Stimulated activated CD8-positive, alpha-beta memory T cell treated with anti-CD3 and anti-CD28 coated beads, Interleukin-4, amount 100 ng/mL, for 4 hours (primary cell): ENCODE results near the gene ENC1.

Source experiments
- DNase-seq, 2 donors: peaks; one replicate each; pipeline ENCODE4 v3.0.0-alpha.2; 2020; ENCODE audit warnings: low read depth in 2 of 2, low spot score in 1 of 2

Gene ENC1

DNA sequence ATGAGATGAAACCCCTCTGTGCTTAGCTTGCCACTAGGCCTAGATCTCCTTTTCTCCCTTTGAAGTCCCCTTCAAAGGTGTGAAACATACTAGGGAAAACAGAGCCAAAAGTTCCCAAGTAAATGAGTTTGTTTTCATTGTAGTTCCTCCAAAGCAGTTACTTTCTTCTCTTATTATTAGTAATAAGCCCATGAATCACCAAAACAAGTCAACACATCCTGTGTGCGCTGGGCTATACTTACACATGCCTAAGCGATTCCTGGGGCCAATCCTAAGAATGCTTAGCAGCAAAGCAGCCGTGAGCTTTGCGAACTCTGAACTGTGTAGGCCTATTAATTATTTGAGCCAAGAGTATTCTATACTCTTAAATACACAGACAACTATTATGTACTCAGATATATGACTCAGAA, 7.6 kb downstream of the ENC1 start:
- no peak for DNase-seq

DNA sequence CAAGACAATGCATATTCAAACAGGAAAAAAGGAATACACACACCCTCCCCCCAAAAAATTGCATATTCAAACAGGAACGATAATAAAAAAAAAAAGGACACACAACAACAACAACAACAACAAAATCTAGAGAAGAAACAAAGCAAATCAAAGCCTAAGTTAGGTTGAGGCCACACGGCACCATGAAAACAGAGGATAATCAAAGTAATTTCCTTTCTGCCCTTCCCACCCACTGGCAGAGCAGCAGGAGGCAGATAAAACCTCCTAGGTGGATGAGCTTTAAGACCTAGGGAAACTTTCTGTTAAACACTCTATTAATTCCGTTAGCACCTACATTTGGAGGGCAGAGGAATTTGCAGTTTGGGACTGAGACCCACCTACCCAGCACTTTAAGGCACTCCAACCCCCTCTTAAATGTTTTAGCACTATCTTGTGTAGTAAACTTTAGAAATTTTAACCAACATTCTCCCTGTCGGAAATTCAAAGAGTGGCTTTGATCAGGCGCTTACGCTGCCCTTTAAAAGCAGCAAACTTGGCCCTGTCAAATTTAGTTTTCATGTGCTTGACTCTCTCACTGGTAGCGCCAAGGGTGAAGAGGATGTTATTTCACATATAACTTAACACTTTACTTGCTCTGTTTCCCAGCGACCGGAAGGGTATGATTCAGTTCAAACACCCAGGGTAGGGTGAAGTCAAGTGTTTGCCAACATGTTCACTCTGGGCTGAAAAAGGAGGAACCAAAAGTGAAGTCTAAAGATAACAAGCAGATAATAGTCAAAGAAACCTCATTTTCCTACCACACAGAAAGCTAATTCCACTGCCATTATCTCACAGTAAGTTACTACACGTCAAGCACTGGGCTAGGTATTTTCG, 9.2 kb downstream of the ENC1 start:
- DNase-seq, result no peak

DNA sequence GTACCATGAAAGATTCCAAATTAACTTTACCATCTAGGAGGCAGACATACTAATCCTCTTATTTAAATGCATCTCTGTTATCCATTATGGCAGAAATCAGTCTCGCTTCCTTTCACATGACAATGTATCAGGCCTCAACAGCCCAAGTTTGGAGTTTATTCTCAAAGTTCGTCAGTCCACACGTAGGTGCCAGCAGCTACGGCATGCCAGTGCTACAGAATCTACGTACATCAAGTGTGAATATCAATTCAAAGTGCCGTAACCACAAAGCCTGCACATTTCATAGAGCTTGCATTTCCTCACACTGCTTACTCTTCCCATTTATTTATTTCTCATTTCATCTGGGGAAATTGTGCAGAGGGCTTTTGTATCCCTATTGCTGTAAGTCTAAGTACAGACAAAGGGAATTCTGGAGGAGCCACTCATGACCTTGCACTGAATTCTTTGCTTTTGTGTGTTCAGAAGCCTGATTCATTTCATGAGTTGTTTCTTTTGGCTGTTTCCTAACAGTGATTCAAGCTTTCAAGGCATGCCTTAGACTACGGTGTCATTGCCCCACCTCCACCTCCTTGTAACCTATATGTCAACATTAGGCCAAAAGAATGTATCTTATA, 10.0 kb downstream of the ENC1 start:
- no peak for DNase-seq

DNA sequence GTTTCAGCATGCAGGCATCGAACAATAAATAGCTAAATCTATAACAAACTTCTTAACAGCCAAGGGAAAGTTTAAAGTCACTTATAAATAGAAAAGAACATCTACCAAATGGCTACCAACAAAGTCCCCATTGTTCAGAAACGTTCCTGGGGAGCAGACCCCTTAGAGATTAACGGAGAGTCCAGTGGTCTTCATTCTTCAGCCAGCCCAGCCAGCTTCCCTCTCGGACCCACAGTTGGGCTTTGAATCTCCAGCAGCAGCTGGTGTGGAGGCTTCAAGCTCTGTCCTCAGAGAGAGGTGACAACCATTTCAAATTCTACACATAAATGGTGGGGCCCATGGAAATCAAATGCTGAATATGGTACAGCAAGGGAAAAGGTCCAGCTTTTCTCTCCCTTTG, 11.2 kb downstream of the ENC1 start:
- DNase-seq, result no peak

DNA sequence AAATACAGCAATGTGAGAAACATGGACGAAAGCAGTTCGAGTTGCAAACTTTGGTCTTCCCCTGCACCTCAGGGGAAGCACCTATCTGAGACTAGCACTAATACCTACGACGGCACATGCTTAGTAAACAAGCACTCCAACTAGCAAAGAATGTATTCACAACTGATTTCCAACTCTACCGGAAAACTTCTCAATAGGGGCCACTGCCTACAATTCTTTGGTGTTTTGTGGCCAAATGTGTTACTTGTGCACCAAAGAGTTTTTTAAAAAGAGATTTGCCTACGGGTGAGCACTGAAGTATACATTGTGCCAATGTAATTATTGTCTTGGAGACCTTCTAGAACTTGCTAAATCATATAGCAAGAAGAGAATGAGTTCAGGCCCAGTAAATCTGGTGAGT, 12.2 kb downstream of the ENC1 start:
- DNase-seq, result no peak

DNA sequence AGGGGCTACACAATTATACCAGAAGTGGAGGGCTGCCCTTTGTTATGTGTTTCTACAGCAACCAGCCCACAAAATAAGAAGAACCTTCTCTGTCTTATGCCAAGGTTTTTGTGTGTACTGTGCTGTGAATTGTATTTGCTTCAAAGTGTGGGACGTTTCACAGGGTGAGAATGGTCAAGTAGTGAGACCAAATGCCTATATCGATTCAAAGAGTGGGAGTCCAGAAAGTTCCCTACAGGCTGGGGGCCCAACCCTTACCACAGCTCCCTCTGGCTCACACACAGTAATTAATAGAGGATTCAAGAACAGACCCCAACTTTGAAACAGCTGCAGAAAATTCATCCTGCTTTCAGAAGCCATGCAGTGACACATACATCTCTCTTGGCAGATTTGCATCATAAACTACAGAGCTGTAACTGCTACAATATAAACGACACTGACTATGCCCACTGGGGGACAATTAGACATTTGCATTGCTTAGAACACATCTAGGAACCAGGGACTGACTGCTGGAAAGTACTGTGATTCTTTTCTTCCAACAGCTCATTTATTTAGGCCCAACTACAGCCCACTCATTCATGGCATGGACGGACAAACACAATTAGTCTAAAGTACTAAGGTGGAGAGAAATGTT, 12.8 kb downstream of the ENC1 start:
- DNase-seq, result no peak

DNA sequence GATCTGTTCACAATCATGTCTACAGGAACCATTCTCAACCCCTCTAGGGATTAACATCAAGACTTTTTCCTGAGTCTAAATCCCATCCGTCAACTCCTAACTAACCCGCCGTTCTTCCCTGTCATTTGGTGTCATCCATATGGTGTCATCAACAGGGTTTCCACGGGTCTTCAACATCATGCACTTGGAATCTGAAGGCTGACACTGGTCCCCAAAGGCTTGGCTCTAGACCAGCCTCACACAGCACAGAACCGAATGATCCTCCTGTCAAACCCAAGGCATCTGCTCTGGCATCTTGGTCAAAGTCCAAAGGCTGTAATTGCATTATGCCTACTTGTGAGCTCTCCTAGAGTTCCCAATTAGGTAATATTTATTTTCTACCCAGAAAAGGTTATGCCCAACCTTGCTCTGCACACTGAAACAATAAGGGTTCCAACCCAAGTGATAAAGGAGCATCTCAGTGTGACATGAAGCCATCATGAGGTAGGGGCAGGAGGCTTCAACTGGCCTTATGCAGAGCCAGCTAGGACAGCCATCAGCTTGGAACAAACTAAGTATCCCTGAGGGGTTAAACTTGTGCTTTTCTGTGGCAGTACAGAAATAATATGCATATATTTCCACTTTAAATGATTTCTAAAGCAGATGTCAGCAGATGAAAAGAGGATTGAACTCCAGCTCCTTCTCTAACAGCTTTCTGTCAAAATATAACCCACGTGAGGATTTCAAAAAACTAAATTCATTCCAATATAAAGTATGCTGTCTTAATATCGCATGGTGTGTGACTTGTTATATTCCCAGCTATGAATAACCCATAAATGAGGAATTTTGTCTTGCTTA, 13.9 kb downstream of the ENC1 start:
- DNase-seq, result no peak

DNA sequence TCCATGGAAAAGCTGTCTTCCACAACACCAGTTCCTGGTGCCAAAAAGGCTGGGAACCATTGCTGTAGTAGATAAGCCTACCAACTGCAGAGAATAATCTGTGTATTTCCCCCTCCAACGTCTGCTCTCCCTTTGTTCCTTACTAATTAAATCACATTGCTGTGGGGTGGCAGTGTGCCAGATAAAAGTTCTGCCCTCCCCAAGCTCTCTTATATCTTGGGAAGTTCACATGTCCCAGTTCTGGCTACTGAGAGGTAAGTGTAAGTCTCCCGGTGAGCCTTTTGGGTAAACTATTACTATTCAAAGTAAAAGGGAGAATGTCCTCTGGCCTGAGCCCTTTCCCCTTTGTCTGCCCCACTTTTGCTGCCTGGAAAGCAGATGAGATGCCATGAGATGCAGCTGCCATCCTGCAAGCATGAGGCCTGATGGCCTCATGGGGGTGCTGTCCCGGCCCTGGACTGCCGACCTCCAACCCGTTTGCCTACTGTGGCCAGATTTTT, 14.7 kb downstream of the ENC1 start:
- no peak for DNase-seq

DNA sequence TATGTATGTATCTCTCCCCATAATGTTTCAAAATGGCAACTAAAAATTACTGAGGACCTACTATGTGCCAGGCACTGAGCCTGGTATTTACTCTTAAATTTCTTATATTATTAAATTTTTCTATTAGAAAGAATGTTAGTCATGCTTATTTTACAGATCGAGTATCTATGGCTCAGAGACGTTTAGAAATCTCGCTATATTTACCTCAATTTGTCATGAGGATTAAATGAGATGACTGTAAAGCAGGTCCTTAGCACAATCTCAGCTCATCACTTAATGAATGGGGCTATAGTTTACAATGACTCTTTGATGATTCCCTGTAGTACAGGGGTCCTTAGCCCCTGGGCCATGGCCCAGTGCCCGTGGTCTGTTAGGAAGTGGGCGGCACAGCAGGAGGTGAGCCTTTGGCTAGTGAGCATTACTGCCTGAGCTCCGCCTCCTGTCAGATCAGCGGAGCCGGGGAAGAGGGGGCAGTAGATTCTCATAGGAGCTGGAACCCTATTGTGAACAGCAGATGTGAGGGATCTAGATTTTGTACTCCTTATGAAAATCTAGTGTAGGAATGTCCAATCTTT, 15.5 kb downstream of the ENC1 start:
- no peak for DNase-seq

DNA sequence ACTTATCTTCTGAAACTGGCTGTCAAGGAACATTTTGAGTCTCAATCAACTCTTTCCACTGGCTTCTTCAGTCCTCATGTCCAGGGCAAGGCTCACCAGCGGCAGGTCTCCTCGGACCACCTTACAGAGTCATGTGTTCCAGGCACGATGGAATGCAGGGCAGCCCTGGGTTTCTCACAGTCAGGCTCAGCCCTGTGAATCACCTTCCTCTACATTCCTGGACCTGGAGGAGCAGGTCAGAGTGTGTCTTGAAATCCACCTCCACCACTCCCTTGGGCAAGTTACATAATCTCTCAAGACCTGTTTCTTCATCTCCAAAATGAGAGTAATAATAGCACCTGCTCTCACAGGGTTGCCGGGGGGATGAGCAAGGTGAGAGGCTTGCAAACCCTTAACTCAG, 16.0 kb downstream of the ENC1 start:
- DNase-seq, result no peak

DNA sequence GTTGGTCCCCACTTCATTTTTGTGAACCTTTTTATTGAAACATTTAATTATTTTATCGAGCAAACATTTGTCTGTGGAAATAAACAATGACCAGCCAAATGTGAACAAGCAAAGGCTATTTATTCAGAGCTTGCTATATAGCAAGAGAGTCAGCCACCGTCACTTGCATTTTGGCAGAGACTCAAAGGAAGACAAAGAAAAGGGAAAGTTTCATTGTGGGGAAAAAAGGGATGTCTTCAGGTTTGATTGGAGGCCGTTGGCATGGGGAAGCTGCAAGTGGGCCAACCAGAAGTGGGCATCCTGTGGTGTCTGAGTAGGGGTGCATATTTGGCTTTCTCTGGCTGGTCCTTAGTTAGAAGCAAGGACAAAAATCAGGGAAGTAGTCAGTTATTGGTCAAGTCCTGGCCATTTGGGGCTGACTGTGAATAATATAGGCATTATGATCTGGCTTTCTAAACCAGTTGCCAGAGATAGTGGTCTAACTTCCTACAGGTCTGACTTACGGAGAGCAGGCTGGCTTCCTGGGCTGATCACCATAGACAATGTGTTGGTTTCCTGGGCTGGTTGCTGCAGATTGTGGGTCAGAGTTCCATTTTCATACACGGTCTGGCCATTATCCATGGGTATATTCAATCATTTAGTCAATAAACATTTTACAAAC, 16.6 kb downstream of the ENC1 start:
- DNase-seq, result no peak

DNA sequence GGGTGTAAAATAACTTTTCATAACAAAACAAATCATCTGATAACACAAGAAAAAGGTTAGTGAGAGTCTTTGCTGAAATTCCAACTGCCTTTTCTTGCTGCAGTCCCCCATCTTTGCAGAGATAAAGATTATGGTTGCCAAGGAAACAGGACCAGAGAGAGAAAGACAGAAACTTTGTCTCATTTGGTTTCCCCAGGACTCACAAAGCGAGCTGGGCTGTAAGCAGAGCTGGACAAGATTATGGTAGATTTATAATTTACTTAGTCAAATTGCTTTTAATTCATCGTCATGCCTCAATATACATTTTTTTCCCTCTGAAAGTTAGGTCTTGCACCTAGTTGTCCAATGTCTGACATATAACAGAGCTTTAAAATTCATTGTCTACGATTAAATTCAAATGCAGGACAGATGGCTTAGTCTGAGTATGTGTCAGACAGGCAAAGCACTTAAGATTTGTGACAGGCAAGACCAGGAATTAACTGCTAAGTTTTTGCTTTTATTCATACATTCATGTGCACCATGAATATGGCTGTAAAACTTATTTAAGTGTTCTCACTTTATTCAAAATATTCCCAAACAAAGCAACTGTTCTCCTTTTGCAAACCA, 17.4 kb downstream of the ENC1 start:
- no peak for DNase-seq

DNA sequence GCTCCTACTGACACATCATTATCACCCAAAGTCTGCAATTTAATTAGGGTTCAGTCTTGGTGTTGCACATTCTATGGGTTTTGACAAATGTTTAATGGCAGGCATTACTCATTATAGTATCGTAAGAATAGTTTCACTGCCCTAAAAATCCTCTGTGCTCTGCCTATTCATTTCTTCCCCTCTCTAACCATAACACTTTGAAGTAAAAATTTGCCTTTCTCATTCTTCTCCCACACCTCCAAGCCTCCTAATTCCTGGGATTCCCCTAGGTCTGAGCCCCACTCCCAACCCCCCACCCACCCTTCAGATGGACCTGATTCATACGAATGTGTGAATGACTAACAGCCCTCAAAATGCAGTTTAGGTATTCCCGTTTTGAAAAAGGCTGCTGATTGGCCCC, 18.4 kb downstream of the ENC1 start:
- DNase-seq, result no peak

DNA sequence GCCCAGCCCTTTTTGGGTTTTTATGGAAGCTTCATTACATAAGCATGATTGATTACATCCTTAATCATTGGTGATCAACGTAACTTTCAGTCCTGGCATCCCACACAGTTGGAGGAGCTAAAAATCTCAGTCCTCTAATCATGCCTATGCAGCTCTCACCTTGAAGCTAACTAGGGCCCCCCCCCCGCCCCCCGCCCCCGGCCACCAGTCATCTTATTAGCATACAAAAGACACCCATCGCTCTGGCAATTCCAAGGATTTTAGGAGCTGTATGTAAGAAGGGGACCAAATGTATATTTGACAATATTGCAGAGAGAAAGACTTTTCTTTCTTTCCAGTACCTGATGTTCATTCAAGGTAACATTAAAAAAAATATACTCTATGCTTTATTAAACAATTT, 19.0 kb downstream of the ENC1 start:
- DNase-seq, result no peak

DNA sequence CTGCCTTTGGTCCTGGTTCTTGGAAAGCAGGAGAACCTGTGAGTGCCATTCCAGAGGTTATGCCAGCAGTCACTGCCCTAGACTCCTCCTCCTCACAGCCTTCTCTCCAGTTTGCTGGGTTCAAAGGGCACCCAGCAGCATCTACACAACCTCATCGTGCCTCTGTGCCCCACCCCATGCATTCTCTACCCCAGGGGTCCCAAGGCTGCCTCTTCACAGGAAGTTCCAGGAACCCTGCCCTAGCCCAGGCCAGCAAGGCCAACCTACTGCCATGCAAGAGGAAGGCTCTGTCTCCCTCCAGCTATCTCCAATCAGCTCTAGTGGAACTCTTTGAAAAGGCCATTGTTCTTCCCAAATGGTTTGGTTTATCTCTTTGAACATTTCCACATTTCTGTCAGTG, 21.2 kb downstream of the ENC1 start:
- no peak for DNase-seq

DNA sequence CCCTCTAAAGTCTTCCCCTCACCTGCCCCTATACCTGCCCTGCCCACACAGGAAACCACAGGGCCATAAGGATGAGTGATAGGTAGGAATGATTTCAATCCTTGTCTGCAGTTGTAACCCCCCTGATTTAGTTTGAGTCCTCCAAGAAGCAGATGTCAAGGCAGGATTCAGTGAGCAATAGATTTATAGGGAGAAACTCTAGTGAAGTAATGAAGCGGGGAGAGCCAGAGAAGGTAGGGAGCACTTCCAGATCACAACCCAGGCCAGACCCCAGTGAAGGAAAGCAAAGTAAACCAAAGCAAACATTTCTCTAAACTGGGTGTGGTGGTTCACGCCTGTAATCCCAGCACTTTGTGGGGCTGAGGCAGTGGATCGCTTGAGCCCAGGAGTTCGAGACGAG, 22.4 kb downstream of the ENC1 start:
- DNase-seq, result no peak

DNA sequence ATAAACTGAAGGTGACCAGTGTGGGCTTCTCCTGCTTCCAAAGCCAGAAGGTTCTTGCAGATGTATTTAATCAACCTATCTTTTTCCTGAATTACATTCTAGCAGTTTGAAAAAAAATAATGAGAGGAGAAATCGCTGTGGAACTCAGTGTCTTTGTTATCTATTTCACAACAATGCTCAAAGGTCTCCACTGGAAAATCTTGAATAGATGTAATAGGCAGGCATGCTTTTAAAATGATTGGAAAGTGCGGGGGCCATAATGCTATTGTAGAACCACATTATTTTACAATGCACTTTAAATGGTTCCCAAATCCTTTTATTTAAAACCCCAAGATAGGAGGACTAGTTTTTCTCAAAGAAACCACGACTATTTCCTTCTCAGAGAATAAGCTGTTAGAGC, 23.3 kb downstream of the ENC1 start:
- DNase-seq, result no peak

DNA sequence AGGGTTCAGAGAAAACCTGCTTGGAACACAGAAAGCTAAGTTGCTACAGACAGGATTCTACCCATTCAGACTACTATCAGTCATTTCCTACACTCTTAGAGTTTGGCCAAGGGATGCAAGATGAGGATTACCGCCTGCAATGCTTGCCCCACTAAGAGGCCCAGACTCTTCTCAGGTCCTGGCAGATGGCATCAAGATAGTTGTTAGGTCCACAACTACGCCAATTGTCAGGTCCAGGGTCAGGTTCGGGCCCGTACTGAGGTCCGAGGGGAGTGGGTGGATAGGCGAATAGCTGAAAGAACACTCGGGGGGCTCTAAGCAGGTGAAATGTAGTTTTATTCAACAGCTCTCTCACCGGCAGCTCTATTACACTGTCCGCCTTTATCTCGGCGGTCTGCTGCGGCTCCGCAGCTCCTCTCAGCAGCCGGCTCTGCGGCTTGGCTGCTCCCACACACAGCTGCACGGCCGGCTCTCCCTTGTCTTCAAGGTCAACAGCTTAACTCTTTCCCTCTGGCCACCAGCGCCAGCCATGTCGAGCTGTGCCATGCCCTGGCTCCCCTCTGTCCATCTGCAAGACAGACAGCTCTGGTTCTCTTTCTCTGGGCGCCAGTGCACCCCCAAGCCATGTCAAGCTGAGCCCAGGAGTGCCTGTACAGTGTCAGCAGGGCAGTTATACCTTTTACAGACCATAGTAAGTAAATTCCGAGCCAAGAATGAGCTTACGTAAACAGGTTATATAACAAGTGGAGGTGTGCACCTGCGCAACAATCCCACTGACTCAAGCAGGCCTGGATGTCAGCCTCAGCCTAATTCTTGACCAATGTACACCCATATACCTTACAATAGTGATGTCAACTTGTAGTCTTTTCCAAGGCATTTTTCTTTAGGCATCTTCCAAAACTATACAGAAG, 24.0 kb downstream of the ENC1 start:
- DNase-seq, result no peak

DNA sequence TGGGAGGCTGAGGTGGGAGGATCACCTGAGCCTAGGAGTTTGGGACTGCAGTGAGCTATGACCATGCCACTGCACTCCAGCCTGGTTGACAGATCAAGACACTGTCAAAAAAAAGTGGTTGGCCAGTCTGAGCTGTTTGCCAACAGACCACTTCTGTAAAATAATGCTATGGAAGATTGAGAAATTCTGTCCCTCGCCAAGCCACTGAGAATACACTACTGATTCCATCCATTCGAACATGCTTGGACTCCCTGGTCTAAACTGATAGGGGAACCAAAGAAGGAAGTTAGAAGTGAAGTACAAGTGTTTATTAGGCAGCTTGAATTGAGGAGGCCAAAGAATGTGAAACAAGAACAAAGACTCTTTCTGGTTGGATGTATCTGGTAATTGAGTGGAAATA, 27.2 kb downstream of the ENC1 start:
- DNase-seq, result no peak
